ENCODE data around the gene MBOAT2.

Gene MBOAT2

GRCh38 chr2:9001778-9002177 lies 1.7 kb downstream of the MBOAT2 start:
- WGBS, 2 experiments (ENCODE audit: insufficient coverage in 2 of 2): 100% methylated on average over 1 of the region's 8 CpGs; no CpG with 5 or more reads in 1 of the 2 experiments
- H3K4me3 ChIP-seq (ENCODE audit: extremely low read depth, insufficient read depth, low read length, poor library complexity, severe bottlenecking): peak overlapping the region; percentile 67
- H3K9me3 ChIP-seq (ENCODE audit: control insufficient read depth, low read length): peaks cover 4% of the 10 kb centered on the region
- peaks cover 6% of the 10 kb centered on the region for H3K36me3 ChIP-seq (ENCODE audit: control insufficient read depth, insufficient read depth, low read length)
- H3K27ac ChIP-seq (ENCODE audit: low read depth, low read length, severe bottlenecking): no peak overlapping the region
- peaks cover 13% of the 10 kb centered on the region for H3K4me1 ChIP-seq (ENCODE audit: control insufficient read depth, insufficient read depth, low read length, poor library complexity, severe bottlenecking)

GRCh38 chr2:9001229-9001628 lies 2.3 kb downstream of the MBOAT2 start:
- H3K27ac ChIP-seq (ENCODE audit: low read depth, low read length, severe bottlenecking): no peak overlapping the region
- WGBS, 2 experiments (ENCODE audit: insufficient coverage in 2 of 2): 91 to 100% methylated on average over 4 of the region's 5 CpGs
- H3K9me3 ChIP-seq (ENCODE audit: control insufficient read depth, low read length): peaks cover 4% of the 10 kb centered on the region
- H3K36me3 ChIP-seq (ENCODE audit: control insufficient read depth, insufficient read depth, low read length): peaks cover 6% of the 10 kb centered on the region
- peaks cover 13% of the 10 kb centered on the region for H3K4me1 ChIP-seq (ENCODE audit: control insufficient read depth, insufficient read depth, low read length, poor library complexity, severe bottlenecking)
- no peak overlapping the region for H3K4me3 ChIP-seq (ENCODE audit: extremely low read depth, insufficient read depth, low read length, poor library complexity, severe bottlenecking)

GRCh38 chr2:9000442-9000841 lies 3.0 kb downstream of the MBOAT2 start:
- 90% methylated on average over 2 of the region's 3 CpGs; no CpG with 5 or more reads in 1 of the 2 experiments for WGBS, 2 experiments (ENCODE audit: insufficient coverage in 2 of 2)
- peaks cover 6% of the 10 kb centered on the region for H3K36me3 ChIP-seq (ENCODE audit: control insufficient read depth, insufficient read depth, low read length)
- peaks cover 4% of the 10 kb centered on the region for H3K9me3 ChIP-seq (ENCODE audit: control insufficient read depth, low read length)
- no peak overlapping the region for H3K4me3 ChIP-seq (ENCODE audit: extremely low read depth, insufficient read depth, low read length, poor library complexity, severe bottlenecking)
- H3K27ac ChIP-seq (ENCODE audit: low read depth, low read length, severe bottlenecking): no peak overlapping the region
- peaks cover 13% of the 10 kb centered on the region for H3K4me1 ChIP-seq (ENCODE audit: control insufficient read depth, insufficient read depth, low read length, poor library complexity, severe bottlenecking)

- H3K27ac ChIP-seq (ENCODE audit: low read depth, low read length, severe bottlenecking): no peak overlapping the region
- WGBS, 2 experiments (ENCODE audit: insufficient coverage in 2 of 2): 77 to 82% methylated on average over 1 of the region's 1 CpG
- H3K4me1 ChIP-seq (ENCODE audit: control insufficient read depth, insufficient read depth, low read length, poor library complexity, severe bottlenecking): peaks cover 13% of the 10 kb centered on the region
- H3K4me3 ChIP-seq (ENCODE audit: extremely low read depth, insufficient read depth, low read length, poor library complexity, severe bottlenecking): no peak overlapping the region
- peaks cover 2% of the 10 kb centered on the region for H3K9me3 ChIP-seq (ENCODE audit: control insufficient read depth, low read length)
- peaks cover 2% of the 10 kb centered on the region for H3K36me3 ChIP-seq (ENCODE audit: control insufficient read depth, insufficient read depth, low read length)
These were observed 3.7 kb downstream of the MBOAT2 start for GRCh38 chr2:8999797-9000196.

- Histone ChIP-seq H3K4me3 (ENCODE audit: extremely low read depth, insufficient read depth, low read length, poor library complexity, severe bottlenecking) (no peak overlapping the region), H3K36me3 (ENCODE audit: control insufficient read depth, insufficient read depth, low read length) (no peaks in the 10 kb centered on the region), H3K4me1 (ENCODE audit: control insufficient read depth, insufficient read depth, low read length, poor library complexity, severe bottlenecking) (peaks cover 18% of the 10 kb centered on the region), H3K9me3 (ENCODE audit: control insufficient read depth, low read length) (no peaks in the 10 kb centered on the region), H3K27ac (ENCODE audit: low read depth, low read length, severe bottlenecking) (no peak overlapping the region)
- 29 to 78% methylated on average over 1 to 2 of the region's 3 CpGs for WGBS, 2 experiments (ENCODE audit: insufficient coverage in 2 of 2)
These were observed 4.4 kb downstream of the MBOAT2 start for GRCh38 chr2:8999102-8999446.

GRCh38 chr2:8998418-8999101 lies 4.9 kb downstream of the MBOAT2 start:
- Histone ChIP-seq H3K9me3 (ENCODE audit: control insufficient read depth, low read length) (no peaks in the 10 kb centered on the region), H3K27ac (ENCODE audit: low read depth, low read length, severe bottlenecking) (no peak overlapping the region), H3K36me3 (ENCODE audit: control insufficient read depth, insufficient read depth, low read length) (no peaks in the 10 kb centered on the region), H3K4me1 (ENCODE audit: control insufficient read depth, insufficient read depth, low read length, poor library complexity, severe bottlenecking) (peaks cover 24% of the 10 kb centered on the region), H3K4me3 (ENCODE audit: extremely low read depth, insufficient read depth, low read length, poor library complexity, severe bottlenecking) (no peak overlapping the region)
- 81 to 88% methylated on average over 2 to 4 of the region's 9 CpGs for WGBS, 2 experiments (ENCODE audit: insufficient coverage in 2 of 2)

- no peaks in the 10 kb centered on the region for H3K9me3 ChIP-seq (ENCODE audit: control insufficient read depth, low read length)
- no peaks in the 10 kb centered on the region for H3K36me3 ChIP-seq (ENCODE audit: control insufficient read depth, insufficient read depth, low read length)
- H3K27ac ChIP-seq (ENCODE audit: low read depth, low read length, severe bottlenecking): no peak overlapping the region
- 80 to 90% methylated on average over 1 to 2 of the region's 2 CpGs for WGBS, 2 experiments (ENCODE audit: insufficient coverage in 2 of 2)
- H3K4me3 ChIP-seq (ENCODE audit: extremely low read depth, insufficient read depth, low read length, poor library complexity, severe bottlenecking): no peak overlapping the region
- peaks cover 26% of the 10 kb centered on the region for H3K4me1 ChIP-seq (ENCODE audit: control insufficient read depth, insufficient read depth, low read length, poor library complexity, severe bottlenecking)
These were observed 5.9 kb downstream of the MBOAT2 start for GRCh38 chr2:8997631-8998030.

- Histone ChIP-seq H3K4me3 (ENCODE audit: extremely low read depth, insufficient read depth, low read length, poor library complexity, severe bottlenecking) (no peak overlapping the region), H3K36me3 (ENCODE audit: control insufficient read depth, insufficient read depth, low read length) (no peaks in the 10 kb centered on the region), H3K9me3 (ENCODE audit: control insufficient read depth, low read length) (no peaks in the 10 kb centered on the region), H3K27ac (ENCODE audit: low read depth, low read length, severe bottlenecking) (no peak overlapping the region), H3K4me1 (ENCODE audit: control insufficient read depth, insufficient read depth, low read length, poor library complexity, severe bottlenecking) (peaks cover 24% of the 10 kb centered on the region)
- 65 to 90% methylated on average over 3 to 4 of the region's 5 CpGs for WGBS, 2 experiments (ENCODE audit: insufficient coverage in 2 of 2)
These were observed 6.4 kb downstream of the MBOAT2 start for GRCh38 chr2:8997108-8997507.

- H3K4me1 ChIP-seq (ENCODE audit: control insufficient read depth, insufficient read depth, low read length, poor library complexity, severe bottlenecking): peaks cover 14% of the 10 kb centered on the region
- WGBS, 2 experiments (ENCODE audit: insufficient coverage in 2 of 2): 92 to 100% methylated on average over 1 to 2 of the region's 4 CpGs
These were observed 7.5 kb downstream of the MBOAT2 start for GRCh38 chr2:8996006-8996405.

GRCh38 chr2:8994386-8994785 lies 9.1 kb downstream of the MBOAT2 start:
- Histone ChIP-seq H3K4me3 (ENCODE audit: extremely low read depth, insufficient read depth, low read length, poor library complexity, severe bottlenecking) (no peak overlapping the region), H3K27ac (ENCODE audit: low read depth, low read length, severe bottlenecking) (no peak overlapping the region), H3K9me3 (ENCODE audit: control insufficient read depth, low read length) (no peaks in the 10 kb centered on the region), H3K36me3 (ENCODE audit: control insufficient read depth, insufficient read depth, low read length) (no peaks in the 10 kb centered on the region), H3K4me1 (ENCODE audit: control insufficient read depth, insufficient read depth, low read length, poor library complexity, severe bottlenecking) (peaks cover 14% of the 10 kb centered on the region)
- 92 to 96% methylated on average over 6 of the region's 6 CpGs for WGBS, 2 experiments (ENCODE audit: insufficient coverage in 2 of 2)

More at GRCh38 chr2:8996006-8996405, 7.5 kb downstream of the MBOAT2 start:
- no peak overlapping the region for H3K27ac ChIP-seq (ENCODE audit: low read depth, low read length, severe bottlenecking)
- no peaks in the 10 kb centered on the region for H3K9me3 ChIP-seq (ENCODE audit: control insufficient read depth, low read length)
- no peaks in the 10 kb centered on the region for H3K36me3 ChIP-seq (ENCODE audit: control insufficient read depth, insufficient read depth, low read length)
- H3K4me3 ChIP-seq (ENCODE audit: extremely low read depth, insufficient read depth, low read length, poor library complexity, severe bottlenecking): no peak overlapping the region

- Histone ChIP-seq H3K9me3 (ENCODE audit: control insufficient read depth, low read length) (no peaks in the 10 kb centered on the region), H3K36me3 (ENCODE audit: control insufficient read depth, insufficient read depth, low read length) (no peaks in the 10 kb centered on the region), H3K4me1 (ENCODE audit: control insufficient read depth, insufficient read depth, low read length, poor library complexity, severe bottlenecking) (peaks cover 14% of the 10 kb centered on the region), H3K4me3 (ENCODE audit: extremely low read depth, insufficient read depth, low read length, poor library complexity, severe bottlenecking) (no peak overlapping the region), H3K27ac (ENCODE audit: low read depth, low read length, severe bottlenecking) (no peak overlapping the region)
- 98 to 100% methylated on average over 4 to 7 of the region's 7 CpGs for WGBS, 2 experiments (ENCODE audit: insufficient coverage in 2 of 2)
These were observed 9.6 kb downstream of the MBOAT2 start for GRCh38 chr2:8993902-8994278.

All from mesodermal cell (in vitro differentiated cells).